HL-60 (cell line): ENCODE measurements around the gene MROH7.

Source experiments
- DNase-seq, 2 experiments: peaks; one replicate each; pipeline ENCODE4 v3.0.0-alpha.2; 2010 to 2020; ENCODE audit warnings: low read depth in 1 of 2, low spot score in 1 of 2
- H3K27ac ChIP-seq: fragments of 250-450 bp; sonication (Bioruptor Pico); replicated peaks from 2 replicates; pipeline ENCODE4 v1.5.1; 2020; ENCODE audit warnings: mild to moderate bottlenecking, moderate library complexity
- H3K27me3 ChIP-seq: fragments of 250-450 bp; sonication (Bioruptor Pico); 2 replicates; pipeline ENCODE4 v1.5.1; 2021; ENCODE audit warnings: mild to moderate bottlenecking, moderate library complexity; ENCODE audit not compliant: insufficient read depth, poor library complexity, severe bottlenecking
- H3K4me3 ChIP-seq: replicated peaks from 2 replicates; pipeline ENCODE4 v1.5.1; 2011; ENCODE audit warnings: mild to moderate bottlenecking, control low read depth, low read length; ENCODE audit not compliant: insufficient read depth
- CTCF ChIP-seq: IDR thresholded peaks from one replicate; pipeline ENCODE4 v1.5.1; 2011; ENCODE audit warnings: low read length, control low read depth, inconsistent platforms; ENCODE audit not compliant: insufficient read depth
- GABPA ChIP-seq: IDR thresholded peaks from 2 replicates; pipeline ENCODE4 v1.6.1; 2012; ENCODE audit warnings: low read depth
- POLR2AphosphoS5 ChIP-seq: IDR thresholded peaks from 2 replicates; pipeline ENCODE4 v1.6.1; 2012; ENCODE audit warnings: low read depth
- REST ChIP-seq: IDR thresholded peaks from 2 replicates; pipeline ENCODE4 v1.6.1; 2012; ENCODE audit warnings: low read depth; ENCODE audit not compliant: insufficient replicate concordance
- SPI1 ChIP-seq: IDR thresholded peaks from 2 replicates; pipeline ENCODE4 v1.6.1; 2012; ENCODE audit warnings: low read depth, mild to moderate bottlenecking, borderline replicate concordance

Gene MROH7

GRCh38 chr1:54745864-54746263 is 104.3 kb downstream of the MROH7 start:
- no peak for TF ChIP-seq REST
- no peak for TF ChIP-seq CTCF
- no peak for TF ChIP-seq GABPA
- TF ChIP-seq POLR2AphosphoS5 = no peak
- TF ChIP-seq SPI1 = no peak
- DNase-seq = no peak
- Histone ChIP-seq H3K27ac (no peak overlapping the region), H3K27me3 (no peaks in the 10 kb centered on the region), H3K4me3 (no peak overlapping the region)

GRCh38 chr1:54748094-54748835 is 106.7 kb downstream of the MROH7 start:
- no peak overlapping the region for H3K4me3 ChIP-seq
- no peak for TF ChIP-seq GABPA
- no peak for TF ChIP-seq SPI1
- H3K27me3 ChIP-seq = no peaks in the 10 kb centered on the region
- no peak for DNase-seq
- no peak overlapping the region for H3K27ac ChIP-seq

GRCh38 chr1:54750596-54750995 is 109.0 kb downstream of the MROH7 start:
- Histone ChIP-seq H3K27me3 (no peaks in the 10 kb centered on the region), H3K4me3 (no peak overlapping the region), H3K27ac (no peak overlapping the region)
- TF ChIP-seq POLR2AphosphoS5 (no peak), CTCF (no peak), SPI1 (no peak), REST (no peak), GABPA (no peak)
- no peak for DNase-seq

- no peak for DNase-seq
- H3K27me3 ChIP-seq = no peaks in the 10 kb centered on the region
- no peak overlapping the region for H3K27ac ChIP-seq
- no peak overlapping the region for H3K4me3 ChIP-seq
- TF ChIP-seq GABPA (no peak), REST (no peak), POLR2AphosphoS5 (no peak), CTCF (no peak), SPI1 (no peak)
These were observed 109.8 kb downstream of the MROH7 start for GRCh38 chr1:54751426-54751825.
